ENCODE measurements around the gene STRAP.
"Not testable (repeated sequence)": the region's sequence is repeated elsewhere in the genome, so short reads cannot be mapped to it uniquely, and the experiment has no call there.

STRAP gene

GRCh38 chr12:15873556-15873955 lies 8.6 kb upstream of the STRAP start:
- no peak for DNase-seq

GRCh38 chr12:15874556-15875145 lies 7.5 kb upstream of the STRAP start:
- DNase-seq = not testable (repeated sequence)

GRCh38 chr12:15875863-15876262 lies 6.3 kb upstream of the STRAP start:
- no peak for DNase-seq

- no peak for DNase-seq
These were observed 2.8 kb upstream of the STRAP start for GRCh38 chr12:15879413-15879812.

GRCh38 chr12:15880721-15881120 lies 1.5 kb upstream of the STRAP start:
- DNase-seq = no peak

- no peak for DNase-seq
These were observed 1.3 kb downstream of the STRAP start for GRCh38 chr12:15883536-15883935.

GRCh38 chr12:15886372-15887042 lies 4.3 kb downstream of the STRAP start:
- DNase-seq = no peak

GRCh38 chr12:15887043-15887817 lies 5.0 kb downstream of the STRAP start:
- no peak for DNase-seq

GRCh38 chr12:15892645-15893259 lies 10.6 kb downstream of the STRAP start:
- no peak for DNase-seq

- no peak for DNase-seq
These were observed 11.1 kb downstream of the STRAP start for GRCh38 chr12:15893260-15893659.

GRCh38 chr12:15896867-15897266 lies 14.7 kb downstream of the STRAP start:
- no peak for DNase-seq

- no peak for DNase-seq
These were observed 15.2 kb downstream of the STRAP start for GRCh38 chr12:15897433-15897832.

- DNase-seq = no peak
These were observed 17.2 kb downstream of the STRAP start for GRCh38 chr12:15899282-15899870.

GRCh38 chr12:15904378-15904920 lies 22.3 kb downstream of the STRAP start:
- no peak for DNase-seq

GRCh38 chr12:15910468-15910863 lies 28.3 kb downstream of the STRAP start:
- DNase-seq = no peak

- peak; percentile 90 for DNase-seq
These were observed 28.9 kb downstream of the STRAP start, which contains the start of gene DERA for GRCh38 chr12:15910864-15911721. Gene DERA (plus strand): TSS chr12:15911332. CDS start chr12:15911384, 52 bp downstream.

GRCh38 chr12:15911931-15912330 lies 29.7 kb downstream of the STRAP start:
- not testable (repeated sequence) for DNase-seq

GRCh38 chr12:15914131-15914530 lies 31.9 kb downstream of the STRAP start:
- DNase-seq = not testable (repeated sequence)

GRCh38 chr12:15918066-15918465 lies 35.9 kb downstream of the STRAP start:
- DNase-seq = no peak

GRCh38 chr12:15919418-15919817 lies 37.2 kb downstream of the STRAP start:
- peak; percentile 27 for DNase-seq

GRCh38 chr12:15924956-15925355 lies 42.8 kb downstream of the STRAP start:
- no peak for DNase-seq

GRCh38 chr12:15928346-15928745 lies 46.2 kb downstream of the STRAP start:
- DNase-seq = no peak
